Epidermal melanocyte (primary cell): ENCODE data around the gene PPM1L.
"Not testable (repeated sequence)": the region's sequence is repeated elsewhere in the genome, so short reads cannot be mapped to it uniquely, and the experiment has no call there.

Experiments used
- DNase-seq: peaks from one replicate; pipeline ENCODE4 v3.0.0; 2011; ENCODE audit warnings: low spot score; ENCODE audit not compliant: insufficient read length

Gene PPM1L

GRCh38 chr3:160982491-160982890 is 226.5 kb downstream of the PPM1L start:
- no peak for DNase-seq

- not testable (repeated sequence) for DNase-seq
These were observed 227.9 kb downstream of the PPM1L start for GRCh38 chr3:160983900-160984299.

GRCh38 chr3:160986069-160986468 is 230.0 kb downstream of the PPM1L start:
- no peak for DNase-seq

GRCh38 chr3:160987982-160988964 is 232.2 kb downstream of the PPM1L start:
- DNase-seq: no peak

GRCh38 chr3:160990446-160990845 is 234.4 kb downstream of the PPM1L start:
- no peak for DNase-seq

GRCh38 chr3:160992712-160993111 is 236.7 kb downstream of the PPM1L start:
- no peak for DNase-seq

- no peak for DNase-seq
These were observed 240.8 kb downstream of the PPM1L start for GRCh38 chr3:160996811-160997210.

- no peak for DNase-seq
These were observed 242.6 kb downstream of the PPM1L start for GRCh38 chr3:160998581-160998980.

GRCh38 chr3:160999274-160999673 is 243.2 kb downstream of the PPM1L start:
- DNase-seq: no peak

GRCh38 chr3:161008086-161008485 is 252.1 kb downstream of the PPM1L start:
- no peak for DNase-seq

- not testable (repeated sequence) for DNase-seq
These were observed 254.1 kb downstream of the PPM1L start for GRCh38 chr3:161010151-161010550.

- no peak for DNase-seq
These were observed 259.1 kb downstream of the PPM1L start for GRCh38 chr3:161014843-161015749.

GRCh38 chr3:161016417-161017313 is 260.6 kb downstream of the PPM1L start:
- DNase-seq: no peak

GRCh38 chr3:161017971-161018370 is 261.9 kb downstream of the PPM1L start:
- DNase-seq: no peak

- no peak for DNase-seq
These were observed 264.2 kb downstream of the PPM1L start for GRCh38 chr3:161020256-161020655.

- no peak for DNase-seq
These were observed 269.9 kb downstream of the PPM1L start for GRCh38 chr3:161025911-161026310.

- DNase-seq: no peak
These were observed 270.8 kb downstream of the PPM1L start for GRCh38 chr3:161026612-161027510.

- DNase-seq: no peak
These were observed 272.6 kb downstream of the PPM1L start for GRCh38 chr3:161028555-161029153.

GRCh38 chr3:161031134-161031533 is 275.1 kb downstream of the PPM1L start:
- no peak for DNase-seq
